ENCODE results near the gene GNAI3. TPM values are rescaled to one million over a fixed set of nuclear protein-coding genes. Genes with fewer than 3 reads are reported as not detected.

Gene GNAI3
- total RNA-seq, 1 donor from 2014 or later = 6.7 TPM

DNA sequence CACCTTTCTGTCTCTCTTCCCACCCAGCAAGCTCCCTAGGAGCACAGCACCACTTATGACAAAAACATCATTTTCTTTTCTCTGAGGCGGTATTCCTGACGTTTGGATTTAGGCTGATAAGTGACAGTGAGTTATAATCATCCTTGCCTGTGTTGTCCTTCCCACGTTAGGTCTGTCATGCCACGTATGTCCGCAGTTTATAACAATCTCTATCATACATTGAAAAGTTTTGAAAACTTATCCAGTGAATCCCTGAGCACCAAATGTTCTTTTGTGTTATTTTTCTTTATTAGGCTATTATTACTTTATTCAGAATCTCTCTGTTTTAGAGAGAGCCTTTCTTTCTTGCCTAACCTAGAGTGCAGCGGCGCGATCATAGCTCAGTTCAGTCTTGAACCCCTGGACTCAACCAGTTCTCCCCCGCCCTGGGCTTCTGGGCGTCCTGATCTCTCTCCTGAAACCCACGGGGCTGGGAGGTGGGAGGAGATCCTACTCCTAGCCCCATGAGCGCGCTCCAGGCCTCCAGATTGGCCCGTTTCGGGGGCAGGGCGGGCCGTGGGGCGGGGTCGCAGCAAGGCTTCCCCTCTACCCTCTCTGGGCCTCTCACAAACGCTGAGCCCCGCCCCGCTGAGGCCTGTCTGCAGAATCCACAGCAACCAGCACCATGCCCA lies 119.2 kb downstream of the GNAI3 start, which contains the start of gene GSTM2:
Gene GSTM2 (plus strand): TSS at position 606 of the 671 bp plus-strand sequence. CDS start 59 bp downstream, at position 665.
- intact Hi-C loops (cut with DNase I) = no loop called here
- peak; percentile 99 to 100 for ATAC-seq
- peak within 1 kb of the TSS; percentile 59 for H3K4me3 ChIP-seq
- no peaks in the 10 kb centered on the region for H3K27me3 ChIP-seq (ENCODE audit: low read depth)
- no peak within 1 kb of the TSS for H3K27ac ChIP-seq
- TF ChIP-seq, protein P1, sequence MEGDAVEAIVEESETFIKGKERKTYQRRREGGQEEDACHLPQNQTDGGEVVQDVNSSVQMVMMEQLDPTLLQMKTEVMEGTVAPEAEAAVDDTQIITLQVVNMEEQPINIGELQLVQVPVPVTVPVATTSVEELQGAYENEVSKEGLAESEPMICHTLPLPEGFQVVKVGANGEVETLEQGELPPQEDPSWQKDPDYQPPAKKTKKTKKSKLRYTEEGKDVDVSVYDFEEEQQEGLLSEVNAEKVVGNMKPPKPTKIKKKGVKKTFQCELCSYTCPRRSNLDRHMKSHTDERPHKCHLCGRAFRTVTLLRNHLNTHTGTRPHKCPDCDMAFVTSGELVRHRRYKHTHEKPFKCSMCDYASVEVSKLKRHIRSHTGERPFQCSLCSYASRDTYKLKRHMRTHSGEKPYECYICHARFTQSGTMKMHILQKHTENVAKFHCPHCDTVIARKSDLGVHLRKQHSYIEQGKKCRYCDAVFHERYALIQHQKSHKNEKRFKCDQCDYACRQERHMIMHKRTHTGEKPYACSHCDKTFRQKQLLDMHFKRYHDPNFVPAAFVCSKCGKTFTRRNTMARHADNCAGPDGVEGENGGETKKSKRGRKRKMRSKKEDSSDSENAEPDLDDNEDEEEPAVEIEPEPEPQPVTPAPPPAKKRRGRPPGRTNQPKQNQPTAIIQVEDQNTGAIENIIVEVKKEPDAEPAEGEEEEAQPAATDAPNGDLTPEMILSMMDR (IDR thresholded peaks at IDR 0.05) = no peak
- H3K36me3 ChIP-seq = peaks cover 4% of the 10 kb centered on the region
- peak; percentile 94 for DNase-seq
- H3K4me1 ChIP-seq = peaks cover 5% of the 10 kb centered on the region
- H3K9me3 ChIP-seq = no peaks in the 10 kb centered on the region

Other genes starting within 250 kb of the GNAI3 start
- gene MYBPHL, start 241.6 kb upstream of the GNAI3 start, total RNA-seq = 2.8 TPM
- gene SORT1, start 150.7 kb upstream of the GNAI3 start, total RNA-seq = 178 TPM
- 55.4 TPM for gene PSMA5, start 122.2 kb upstream of the GNAI3 start, total RNA-seq
- 1.5 TPM for gene SYPL2, start 82.1 kb upstream of the GNAI3 start, total RNA-seq
- 3.8 TPM for gene ATXN7L2, start 64.7 kb upstream of the GNAI3 start, total RNA-seq
- 15.1 TPM for gene CYB561D1, start 54.5 kb upstream of the GNAI3 start, total RNA-seq
- 9.1 TPM for gene AMIGO1, start 38.9 kb upstream of the GNAI3 start, total RNA-seq
- gene GPR61, start 8.7 kb upstream of the GNAI3 start, total RNA-seq = not detected
- not detected for gene GNAT2, start 71.0 kb downstream of the GNAI3 start, total RNA-seq
- gene AMPD2, start 71.2 kb downstream of the GNAI3 start, total RNA-seq = 55.9 TPM
- gene GSTM4, start 107.5 kb downstream of the GNAI3 start, total RNA-seq = 15.7 TPM
- 35.7 TPM for gene GSTM2, start 119.4 kb downstream of the GNAI3 start, total RNA-seq
- gene GSTM1, start 139.2 kb downstream of the GNAI3 start, total RNA-seq = not detected
- gene GSTM5, start 163.6 kb downstream of the GNAI3 start, total RNA-seq = 11.7 TPM
- 18.5 TPM for gene GSTM3, start 192.4 kb downstream of the GNAI3 start, total RNA-seq
- not detected for gene EPS8L3, start 215.3 kb downstream of the GNAI3 start, total RNA-seq